A673 (cell line): ENCODE results near the gene SPRED1. TPM values are rescaled to one million over a fixed set of nuclear protein-coding genes. Genes with fewer than 3 reads are reported as not detected.

Source experiments
- BruUV-seq: library from RNA; stranded (reverse); fragments of 400-500 nt; replicated peaks from 2 replicates; lab custom pipeline; 2021; lab: Mats Ljungman, UMichigan
- CTCF ChIA-PET: fragments of 300-600 bp; sonication (Branson Sonifier 250); formaldehyde crosslinking; loops from one replicate; lab custom pipeline; 2022; ENCODE audit warnings: antibody characterized with exemption; lab: Charles Lee
- POLR2A ChIA-PET: fragments of 300-600 bp; sonication (Branson Sonifier 250); formaldehyde crosslinking; loops from one replicate; lab custom pipeline; 2022; ENCODE audit warnings: antibody characterized with exemption; ENCODE audit not compliant: low non-redundant PET; lab: Charles Lee
- DNase-seq: peaks from one replicate; pipeline ENCODE4 v3.0.0-alpha.2; 2015; ENCODE audit warnings: low spot score
- H3K27ac ChIP-seq: fragments of 200-600 bp; sonication (generic); 2 replicates; pipeline ENCODE4 v1.5.1; 2016; ENCODE audit warnings: mixed run types, low read depth, mild to moderate bottlenecking, mixed read lengths, antibody characterized with exemption, low read length; ENCODE audit not compliant: poor library complexity, severe bottlenecking
- H3K27me3 ChIP-seq: fragments of 200-600 bp; sonication (generic); replicated peaks from 2 replicates; pipeline ENCODE4 v1.6.1; 2017; ENCODE audit warnings: mixed run types, low read depth, mild to moderate bottlenecking, mixed read lengths, antibody characterized with exemption, low read length; ENCODE audit not compliant: insufficient read depth, poor library complexity
- H3K36me3 ChIP-seq: fragments of 200-600 bp; sonication (generic); 2 replicates; pipeline ENCODE4 v1.6.1; 2016; ENCODE audit warnings: mixed run types, mild to moderate bottlenecking, mixed read lengths, antibody characterized with exemption, low read length; ENCODE audit not compliant: insufficient read depth, poor library complexity, severe bottlenecking
- H3K4me1 ChIP-seq: fragments of 200-600 bp; sonication (generic); 2 replicates; pipeline ENCODE4 v1.6.1; 2017; ENCODE audit warnings: mixed run types, mild to moderate bottlenecking, mixed read lengths, antibody characterized with exemption, low read length; ENCODE audit not compliant: insufficient read depth, poor library complexity, severe bottlenecking
- H3K4me3 ChIP-seq: fragments of 200-600 bp; sonication (generic); 2 replicates; pipeline ENCODE4 v1.5.1; 2016; ENCODE audit warnings: low read depth, mixed run types, mild to moderate bottlenecking, mixed read lengths, low read length; ENCODE audit not compliant: poor library complexity, severe bottlenecking
- H3K9me3 ChIP-seq: fragments of 200-600 bp; sonication (generic); 2 replicates; pipeline ENCODE4 v1.6.1; 2016; ENCODE audit warnings: mixed run types, low read depth, mild to moderate bottlenecking, mixed read lengths, antibody characterized with exemption, low read length; ENCODE audit not compliant: poor library complexity, severe bottlenecking
- EZH2 ChIP-seq: fragments of 200-600 bp; sonication (generic); IDR thresholded peaks from 2 replicates; pipeline ENCODE4 v1.6.1; 2017; ENCODE audit warnings: borderline replicate concordance, low read depth, mild to moderate bottlenecking, mixed read lengths, antibody characterized with exemption, low read length; ENCODE audit not compliant: poor library complexity, severe bottlenecking
- intact Hi-C: fragments of 100-400 bp; cut with micrococcal nuclease; formaldehyde crosslinking; loops from one replicate; pipeline ENCODE4 v1.10.0; 2022; ENCODE audit not compliant: unreplicated experiment
- total RNA-seq: library from RNA; stranded (reverse); gene quantifications from 2 replicates; pipeline ENCODE4 v1.2.3, GENCODE V29; 2021
- TF ChIP-seq, protein P1 (sequence below): fragments of 300-800, 200-600 bp; sonication (generic); conservative IDR thresholded peaks from 2 replicates; pipeline ENCODE4 v1.5.1; 2017; ENCODE audit warnings: low read depth, mild to moderate bottlenecking, antibody characterized with exemption, low read length, moderate library complexity, mixed read lengths

Gene SPRED1
- total RNA-seq, 1 experiment from 2014 or later: 17.3 TPM

DNA sequence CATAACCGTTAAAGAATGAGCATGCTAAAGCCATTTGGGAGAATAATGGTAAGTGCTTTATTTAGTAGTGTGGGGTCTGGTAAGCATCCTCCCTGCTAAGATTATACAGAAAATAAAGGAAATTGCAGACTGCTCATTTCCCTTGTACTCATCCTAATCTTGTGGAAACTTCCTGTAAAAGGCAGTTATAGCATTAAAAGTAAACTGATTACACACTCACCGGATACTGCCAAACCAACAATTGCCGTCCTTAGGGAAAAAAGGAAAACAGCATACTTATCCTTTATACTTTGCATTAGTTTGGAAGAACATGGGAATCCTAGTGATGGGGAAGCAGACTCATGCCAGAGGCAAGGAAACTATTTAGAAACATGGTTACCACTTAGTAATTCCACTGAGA lies 5.3 kb upstream of the SPRED1 start:
- no peak for TF ChIP-seq EZH2
- TF ChIP-seq, protein P1, sequence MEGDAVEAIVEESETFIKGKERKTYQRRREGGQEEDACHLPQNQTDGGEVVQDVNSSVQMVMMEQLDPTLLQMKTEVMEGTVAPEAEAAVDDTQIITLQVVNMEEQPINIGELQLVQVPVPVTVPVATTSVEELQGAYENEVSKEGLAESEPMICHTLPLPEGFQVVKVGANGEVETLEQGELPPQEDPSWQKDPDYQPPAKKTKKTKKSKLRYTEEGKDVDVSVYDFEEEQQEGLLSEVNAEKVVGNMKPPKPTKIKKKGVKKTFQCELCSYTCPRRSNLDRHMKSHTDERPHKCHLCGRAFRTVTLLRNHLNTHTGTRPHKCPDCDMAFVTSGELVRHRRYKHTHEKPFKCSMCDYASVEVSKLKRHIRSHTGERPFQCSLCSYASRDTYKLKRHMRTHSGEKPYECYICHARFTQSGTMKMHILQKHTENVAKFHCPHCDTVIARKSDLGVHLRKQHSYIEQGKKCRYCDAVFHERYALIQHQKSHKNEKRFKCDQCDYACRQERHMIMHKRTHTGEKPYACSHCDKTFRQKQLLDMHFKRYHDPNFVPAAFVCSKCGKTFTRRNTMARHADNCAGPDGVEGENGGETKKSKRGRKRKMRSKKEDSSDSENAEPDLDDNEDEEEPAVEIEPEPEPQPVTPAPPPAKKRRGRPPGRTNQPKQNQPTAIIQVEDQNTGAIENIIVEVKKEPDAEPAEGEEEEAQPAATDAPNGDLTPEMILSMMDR: no peak
- BruUV-seq: no TSS peak
- intact Hi-C loops: loop anchor here (1.0 kb wide), 1 partner anchor 178 kb away; no protein-coding TSS in a partner anchor
- CTCF ChIA-PET: no interaction called here
- DNase-seq: peak; percentile 90
- POLR2A ChIA-PET: no interaction called here
- no peaks in the 10 kb centered on the region for H3K9me3 ChIP-seq
- peaks cover 32% of the 10 kb centered on the region for H3K4me1 ChIP-seq
- H3K4me3 ChIP-seq: no peak overlapping the region
- H3K36me3 ChIP-seq: no peaks in the 10 kb centered on the region
- H3K27me3 ChIP-seq: peaks cover 19% of the 10 kb centered on the region
- no peak overlapping the region for H3K27ac ChIP-seq

GRCh38 chr15:38253351-38253781 lies 730 bp downstream of the SPRED1 start:
- no TSS peak for BruUV-seq
- Histone ChIP-seq H3K4me3 (peak overlapping the region; percentile 91), H3K4me1 (peaks cover 34% of the 10 kb centered on the region), H3K36me3 (no peaks in the 10 kb centered on the region), H3K27me3 (peaks cover 5% of the 10 kb centered on the region), H3K9me3 (no peaks in the 10 kb centered on the region), H3K27ac (no peak overlapping the region)
- DNase-seq: peak; percentile 80
- ChIA-PET POLR2A (interaction anchor here (0.6 kb wide), 1 partner anchor 28 kb away, joined by 8 read pairs; no protein-coding TSS in a partner anchor), CTCF (interaction anchor here (0.5 kb wide), 1 partner anchor 94 kb away, joined by 7 read pairs; no protein-coding TSS in a partner anchor)
- TF ChIP-seq, protein P1: no peak
- no peak for TF ChIP-seq EZH2
- intact Hi-C loops: loop anchor here (5.0 kb wide), 3 partner anchors 49 to 256 kb away; no protein-coding TSS in a partner anchor

- Histone ChIP-seq H3K4me3 (peak overlapping the region; percentile 91), H3K27me3 (no peaks in the 10 kb centered on the region), H3K27ac (no peak overlapping the region), H3K4me1 (peaks cover 34% of the 10 kb centered on the region), H3K9me3 (no peaks in the 10 kb centered on the region), H3K36me3 (no peaks in the 10 kb centered on the region)
- TF ChIP-seq EZH2: no peak
- TF ChIP-seq, protein P1: no peak
- BruUV-seq: TSS peak; percentile 35
- DNase-seq: peak; percentile 60
- ChIA-PET CTCF (interaction anchor here (0.5 kb wide), 1 partner anchor 93 kb away, joined by 7 read pairs; no protein-coding TSS in a partner anchor), POLR2A (interaction anchor here (0.6 kb wide), 1 partner anchor 28 kb away, joined by 8 read pairs; no protein-coding TSS in a partner anchor)
- intact Hi-C loops: loop anchor here (5.0 kb wide), 3 partner anchors 48 to 257 kb away; no protein-coding TSS in a partner anchor
Observed at GRCh38 chr15:38254051-38254883, 1.6 kb downstream of the SPRED1 start.
